Lower lobe of right lung (tissue), 2 donors: ENCODE data around the gene DTNB. TPM values are rescaled to one million over a fixed set of nuclear protein-coding genes. Genes with fewer than 3 reads are reported as not detected.
"Not testable (repeated sequence)": the region's sequence is repeated elsewhere in the genome, so short reads cannot be mapped to it uniquely, and the experiment has no call there.

Experiments
- ATAC-seq, 2 donors: fragments of 200-7000 bp; cut with Tn5 transposase; one replicate each; pipeline ENCODE4 v1.9.1; 2020 to 2022; ENCODE audit warnings: mild to moderate bottlenecking in 2 of 2, moderate library complexity in 2 of 2
- DNase-seq: peaks from one replicate; pipeline ENCODE4 v3.0.0-alpha.2; 2020
- H3K27ac ChIP-seq: fragments of 200-600 bp; one replicate; pipeline ENCODE4 v1.8.0; 2022
- H3K27me3 ChIP-seq: fragments of 200-600 bp; one replicate; pipeline ENCODE4 v1.8.0; 2022; ENCODE audit warnings: low read depth
- H3K36me3 ChIP-seq: fragments of 200-600 bp; one replicate; pipeline ENCODE4 v1.8.0; 2022; ENCODE audit warnings: mild to moderate bottlenecking
- H3K4me1 ChIP-seq: fragments of 200-600 bp; one replicate; pipeline ENCODE4 v1.8.0; 2022
- H3K4me3 ChIP-seq: fragments of 200-600 bp; one replicate; pipeline ENCODE4 v1.8.0; 2022; ENCODE audit warnings: mild to moderate bottlenecking
- H3K9me3 ChIP-seq: fragments of 200-600 bp; one replicate; pipeline ENCODE4 v1.8.0; 2022
- CTCF ChIP-seq: fragments of 200-600 bp; IDR thresholded peaks from one replicate; pipeline ENCODE4 v1.8.0; 2022; ENCODE audit warnings: antibody characterized with exemption, mild to moderate bottlenecking
- intact Hi-C: fragments of 100-400 bp; cut with DNase I; formaldehyde crosslinking; loops from one replicate; pipeline ENCODE4 v1.11.0; 2022
- total RNA-seq: library from RNA; stranded (reverse); fragmentation: NEBNext Ultra II Directional; extraction: Animal tissue kit (Norgen Biotek cat#: 25700); gene quantifications from one replicate; pipeline ENCODE4 v1.2.1, GENCODE V29; 2021
- donor health status: DM: no; HTN: yes; CAD: no; lungs with severe emphysema.

DTNB gene
- total RNA-seq, 1 donor from 2014 or later = 32.9 TPM

- intact Hi-C loops = no loop called here
- ATAC-seq (no peak), DNase-seq (no peak)
- no peaks in the 10 kb centered on the region for H3K4me1 ChIP-seq
- no peak overlapping the region for H3K4me3 ChIP-seq
- H3K9me3 ChIP-seq = no peaks in the 10 kb centered on the region
- H3K27me3 ChIP-seq = no peaks in the 10 kb centered on the region
- TF ChIP-seq CTCF = no peak
- H3K36me3 ChIP-seq = peaks cover 5% of the 10 kb centered on the region
- no peak overlapping the region for H3K27ac ChIP-seq
Observed at GRCh38 chr2:25419678-25420242, 253.6 kb downstream of the DTNB start.

- no peak overlapping the region for H3K4me3 ChIP-seq
- no peak for TF ChIP-seq CTCF
- intact Hi-C loops = no loop called here
- no peaks in the 10 kb centered on the region for H3K27me3 ChIP-seq
- H3K27ac ChIP-seq = no peak overlapping the region
- ATAC-seq (no peak), DNase-seq (no peak)
- no peaks in the 10 kb centered on the region for H3K4me1 ChIP-seq
- H3K36me3 ChIP-seq = peaks cover 5% of the 10 kb centered on the region
- H3K9me3 ChIP-seq = no peaks in the 10 kb centered on the region
Observed at GRCh38 chr2:25418944-25419677, 254.3 kb downstream of the DTNB start.

GRCh38 chr2:25417715-25418369 lies 255.5 kb downstream of the DTNB start:
- Histone ChIP-seq H3K36me3 (peaks cover 5% of the 10 kb centered on the region), H3K9me3 (no peaks in the 10 kb centered on the region), H3K4me3 (no peak overlapping the region), H3K27ac (no peak overlapping the region), H3K4me1 (no peaks in the 10 kb centered on the region), H3K27me3 (no peaks in the 10 kb centered on the region)
- no peak for DNase-seq
- intact Hi-C loops = no loop called here
- TF ChIP-seq CTCF = no peak
- ATAC-seq = no peak

GRCh38 chr2:25416674-25417073 lies 256.7 kb downstream of the DTNB start:
- Histone ChIP-seq H3K36me3 (peaks cover 5% of the 10 kb centered on the region), H3K4me1 (no peaks in the 10 kb centered on the region), H3K27me3 (no peaks in the 10 kb centered on the region), H3K4me3 (no peak overlapping the region), H3K27ac (no peak overlapping the region), H3K9me3 (no peaks in the 10 kb centered on the region)
- DNase-seq = no peak
- intact Hi-C loops = no loop called here
- no peak for ATAC-seq
- no peak for TF ChIP-seq CTCF

- Histone ChIP-seq H3K4me1 (no peaks in the 10 kb centered on the region), H3K36me3 (peaks cover 5% of the 10 kb centered on the region), H3K9me3 (no peaks in the 10 kb centered on the region), H3K27ac (no peak overlapping the region), H3K4me3 (no peak overlapping the region), H3K27me3 (no peaks in the 10 kb centered on the region)
- intact Hi-C loops = no loop called here
- ATAC-seq = no peak
- no peak for DNase-seq
- no peak for TF ChIP-seq CTCF
Observed at GRCh38 chr2:25414781-25415180, 258.6 kb downstream of the DTNB start.

- not testable (repeated sequence) for H3K4me1 ChIP-seq
Observed at GRCh38 chr2:25413409-25413808, 260.0 kb downstream of the DTNB start.

More at GRCh38 chr2:25413409-25413808, 260.0 kb downstream of the DTNB start:
- H3K9me3 ChIP-seq, H3K27me3 ChIP-seq, H3K36me3 ChIP-seq, H3K27ac ChIP-seq, H3K4me3 ChIP-seq, intact Hi-C loops, DNase-seq, ATAC-seq: not testable (repeated sequence)
